HG02840 (cell line): ENCODE results near the gene CLMN.
"Not testable (repeated sequence)": the region's sequence is repeated elsewhere in the genome, so short reads cannot be mapped to it uniquely, and the experiment has no call there.

Source experiments
- ATAC-seq: cut with Tn5 transposase; IDR thresholded peaks from one replicate; pipeline ENCODE4 v1.9.1; 2021; ENCODE audit warnings: mild to moderate bottlenecking, moderate library complexity, moderate number of reproducible peaks; ENCODE audit not compliant: unreplicated experiment, low FRiP score

The CLMN gene

DNA sequence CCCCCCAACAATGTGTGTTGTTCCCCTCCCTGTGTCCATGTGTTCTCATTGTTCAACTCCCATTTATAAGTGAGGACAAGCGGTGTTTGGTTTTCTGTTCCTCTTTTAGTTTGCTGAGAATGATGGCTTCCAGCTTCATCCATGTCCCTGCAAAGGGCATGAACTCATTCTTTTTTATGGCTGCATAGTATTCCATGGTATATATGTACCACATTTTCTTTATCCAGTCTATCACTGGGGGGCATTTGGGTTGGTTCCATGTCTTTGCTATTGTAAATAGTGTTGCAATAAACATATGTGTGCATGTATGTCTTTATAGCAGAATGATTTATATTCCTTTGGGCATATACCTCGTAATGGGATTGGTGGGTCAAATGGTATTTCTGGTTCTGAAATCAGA, 118.0 kb downstream of the CLMN start:
- not testable (repeated sequence) for ATAC-seq

DNA sequence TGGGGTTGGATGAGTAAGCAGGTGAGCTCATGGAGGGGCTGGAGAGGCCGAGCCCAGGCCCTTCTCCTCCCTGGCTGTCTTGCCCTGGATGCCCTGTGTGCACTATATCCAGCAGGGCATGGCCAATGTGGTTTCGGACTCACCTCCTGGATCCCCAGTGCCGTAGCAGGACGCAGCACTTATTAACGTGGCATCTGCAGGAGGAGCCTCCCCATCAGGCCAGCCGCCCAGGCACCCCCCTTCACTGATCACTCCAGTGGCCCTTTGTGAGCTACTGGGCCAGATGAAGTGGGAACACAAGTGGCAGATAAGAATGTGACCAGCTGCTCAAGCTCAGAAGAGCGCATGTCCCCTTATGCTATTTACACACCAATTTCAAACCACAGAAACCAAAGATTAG, 119.3 kb downstream of the CLMN start:
- no peak for ATAC-seq

DNA sequence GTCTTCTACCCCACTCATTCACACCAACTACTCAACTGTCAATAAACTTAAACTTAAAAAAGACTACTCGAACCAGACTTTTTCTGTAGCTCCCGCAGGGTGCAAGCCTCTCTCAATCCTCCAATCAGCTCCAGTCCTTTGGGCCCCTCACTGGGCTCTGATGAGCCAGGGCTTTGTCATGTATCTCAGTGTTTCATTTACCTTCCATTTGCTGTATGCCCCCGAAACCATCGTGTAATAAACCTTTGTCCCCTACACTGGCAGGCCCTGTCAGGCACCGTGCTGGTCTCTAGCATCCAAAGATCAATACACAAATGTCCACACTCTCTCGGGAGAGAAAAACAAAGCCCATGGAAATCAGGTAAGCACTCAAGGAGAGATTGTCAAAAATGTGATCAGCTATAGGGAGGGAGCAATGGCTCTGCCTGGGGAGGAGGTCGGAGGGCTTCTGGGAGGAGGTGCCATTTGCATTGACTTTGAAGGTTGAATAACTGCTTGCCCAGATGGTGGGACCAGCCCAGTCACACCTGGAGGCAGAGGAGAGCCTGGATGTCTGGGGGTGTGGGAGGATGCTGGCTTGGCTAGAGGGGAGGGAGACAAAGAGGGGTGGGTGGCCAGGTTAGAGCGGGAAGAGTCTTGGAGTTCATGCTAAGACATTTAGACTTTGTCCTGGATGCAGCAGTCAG, 120.3 kb downstream of the CLMN start:
- no peak for ATAC-seq

DNA sequence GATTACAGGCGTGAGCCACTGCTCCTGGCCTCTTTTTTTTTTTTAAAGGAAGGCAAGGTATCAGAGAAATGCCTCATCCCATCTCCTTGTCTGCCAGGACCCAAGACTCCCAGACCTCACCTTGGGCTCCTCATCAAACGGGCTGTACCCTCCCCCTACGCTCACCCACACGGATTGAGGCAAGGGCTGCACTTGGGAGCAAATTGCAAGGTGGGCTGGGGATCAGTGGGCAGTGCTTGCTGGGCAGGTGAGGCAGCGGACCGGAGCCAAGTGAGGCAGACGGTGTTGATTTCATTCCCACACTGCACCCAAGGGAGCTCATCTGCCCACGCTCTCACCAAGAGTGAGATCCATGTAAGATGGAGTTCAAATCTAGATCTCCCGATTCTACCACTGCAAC, 121.4 kb downstream of the CLMN start:
- no peak for ATAC-seq

DNA sequence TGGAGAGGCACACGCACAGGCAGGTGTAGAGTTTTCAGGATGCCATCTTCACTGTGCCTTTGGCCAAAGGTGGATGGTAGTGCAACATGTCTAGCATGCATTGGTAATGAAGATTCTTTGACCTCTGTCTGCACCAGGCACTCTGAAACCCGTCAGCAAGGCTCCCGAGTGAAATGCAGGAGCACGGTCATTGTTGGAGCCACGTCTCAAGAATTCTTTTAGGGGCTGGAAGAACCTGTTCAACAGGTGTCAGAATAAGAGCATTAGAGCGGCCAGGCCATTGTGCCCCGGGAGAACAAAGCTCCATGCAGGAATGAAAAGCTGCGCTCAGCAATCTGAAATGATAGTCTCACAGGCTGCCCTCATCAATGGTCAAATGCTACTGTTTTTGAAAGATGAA, 122.2 kb downstream of the CLMN start:
- no peak for ATAC-seq

DNA sequence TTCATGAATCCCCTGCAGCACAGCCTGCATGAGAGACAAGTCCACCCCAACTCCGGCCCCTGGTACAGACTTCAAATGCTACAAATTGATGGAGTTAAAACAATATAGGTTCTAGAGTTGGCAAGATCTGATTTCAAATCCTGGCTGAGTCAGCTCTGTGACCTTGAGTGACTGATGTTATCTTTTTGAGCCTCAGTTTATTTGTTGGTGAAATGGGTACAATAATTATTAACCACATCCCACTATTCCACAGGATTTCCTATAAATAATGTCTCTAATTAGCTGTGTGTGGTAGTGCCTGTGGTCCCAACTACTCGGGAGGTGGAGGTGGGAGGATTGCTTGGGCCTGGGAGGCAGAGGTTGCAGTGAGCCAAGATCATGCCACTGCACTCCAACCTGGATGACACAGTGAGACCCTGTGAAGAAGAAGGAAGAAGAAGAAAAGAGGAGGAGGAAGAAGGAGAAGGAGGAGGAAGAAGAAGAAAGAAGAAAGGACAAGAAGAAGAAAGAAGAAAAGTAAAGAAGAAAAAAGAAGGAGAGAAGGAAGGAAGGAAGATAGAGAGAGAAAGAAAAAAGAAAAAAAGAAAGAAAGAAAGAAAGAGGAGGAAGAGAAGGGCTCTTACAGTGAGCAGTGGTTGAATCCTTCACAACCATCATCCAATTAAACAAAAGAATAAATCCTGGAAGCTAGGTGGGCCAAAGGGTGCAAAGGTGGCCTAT, 122.7 kb downstream of the CLMN start:
- no peak for ATAC-seq

DNA sequence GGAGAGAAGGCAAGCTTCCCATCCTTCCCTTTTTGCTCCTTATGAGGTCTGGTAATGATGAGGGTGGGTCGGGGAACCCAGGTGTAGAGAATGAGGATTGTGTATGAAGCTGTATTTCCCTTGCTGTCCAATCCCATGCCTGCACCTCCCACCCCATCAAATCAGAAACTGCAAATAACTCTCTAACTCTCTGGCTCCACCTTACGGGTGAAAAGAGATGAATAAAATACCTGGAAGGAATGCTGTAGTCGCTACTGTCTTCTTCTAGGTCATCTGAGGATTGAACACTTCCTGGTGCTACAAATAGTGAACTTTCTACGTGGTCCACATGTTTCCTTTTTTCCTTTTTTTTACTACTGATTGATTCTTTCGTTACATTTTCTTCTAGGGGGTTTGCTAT, 123.4 kb downstream of the CLMN start:
- ATAC-seq: no peak

DNA sequence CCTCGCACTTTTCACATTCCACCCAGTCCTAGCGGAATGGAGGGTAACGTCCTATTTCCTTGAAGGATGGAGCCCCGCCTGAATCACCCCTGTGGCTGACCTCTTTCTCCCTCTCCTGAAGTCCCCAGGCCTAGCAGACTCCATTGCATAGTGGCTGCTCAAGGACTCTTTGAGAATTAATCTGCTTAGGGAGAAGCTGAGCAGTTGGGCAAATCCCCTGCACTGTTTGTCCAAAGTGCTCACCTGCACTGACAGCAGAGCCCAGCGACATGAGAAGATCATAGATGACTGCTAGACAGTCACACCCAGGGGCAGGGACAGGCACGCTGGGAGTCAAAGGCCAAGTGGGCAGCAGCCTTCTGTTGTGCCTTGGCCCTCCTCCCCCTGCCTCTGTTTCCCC, 124.7 kb downstream of the CLMN start:
- ATAC-seq: no peak

DNA sequence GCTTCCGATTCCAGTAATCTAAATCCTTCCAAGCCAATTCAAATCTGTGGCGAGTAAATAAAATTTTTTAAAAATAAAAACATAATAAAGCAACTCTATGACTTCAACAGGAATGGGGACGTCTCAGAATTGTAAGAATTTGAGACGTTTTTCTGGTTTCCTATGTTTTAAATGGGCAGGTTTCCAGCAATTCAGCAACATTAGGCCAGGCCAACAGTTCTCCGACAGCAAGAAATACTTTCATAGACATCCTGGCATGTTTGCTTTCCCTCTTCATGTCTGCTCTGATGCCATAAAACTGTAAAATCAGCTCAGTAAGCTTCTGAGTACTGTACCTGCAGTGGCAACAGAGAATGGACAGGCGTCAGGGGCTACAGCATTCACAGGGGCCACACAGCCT, 126.6 kb downstream of the CLMN start:
- no peak for ATAC-seq

DNA sequence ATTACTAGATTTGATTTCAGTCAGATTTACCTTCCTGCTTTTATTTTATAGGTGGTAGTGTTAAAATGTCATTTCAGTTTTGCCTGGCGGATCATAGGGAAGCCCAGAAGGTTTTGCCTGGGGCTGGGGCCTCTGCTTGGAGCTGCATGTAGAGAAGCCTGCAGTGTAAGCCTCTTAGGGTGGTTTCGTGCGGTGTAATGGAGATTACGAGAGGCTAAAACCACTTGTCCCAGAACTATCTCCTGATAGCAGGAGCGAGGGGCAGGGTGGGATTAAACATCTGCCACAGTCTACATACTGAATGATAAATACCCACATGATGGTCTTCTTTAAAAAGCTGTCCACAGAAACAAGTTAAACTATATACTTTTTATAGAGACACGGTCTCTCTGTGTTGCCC, 127.4 kb downstream of the CLMN start:
- no peak for ATAC-seq

DNA sequence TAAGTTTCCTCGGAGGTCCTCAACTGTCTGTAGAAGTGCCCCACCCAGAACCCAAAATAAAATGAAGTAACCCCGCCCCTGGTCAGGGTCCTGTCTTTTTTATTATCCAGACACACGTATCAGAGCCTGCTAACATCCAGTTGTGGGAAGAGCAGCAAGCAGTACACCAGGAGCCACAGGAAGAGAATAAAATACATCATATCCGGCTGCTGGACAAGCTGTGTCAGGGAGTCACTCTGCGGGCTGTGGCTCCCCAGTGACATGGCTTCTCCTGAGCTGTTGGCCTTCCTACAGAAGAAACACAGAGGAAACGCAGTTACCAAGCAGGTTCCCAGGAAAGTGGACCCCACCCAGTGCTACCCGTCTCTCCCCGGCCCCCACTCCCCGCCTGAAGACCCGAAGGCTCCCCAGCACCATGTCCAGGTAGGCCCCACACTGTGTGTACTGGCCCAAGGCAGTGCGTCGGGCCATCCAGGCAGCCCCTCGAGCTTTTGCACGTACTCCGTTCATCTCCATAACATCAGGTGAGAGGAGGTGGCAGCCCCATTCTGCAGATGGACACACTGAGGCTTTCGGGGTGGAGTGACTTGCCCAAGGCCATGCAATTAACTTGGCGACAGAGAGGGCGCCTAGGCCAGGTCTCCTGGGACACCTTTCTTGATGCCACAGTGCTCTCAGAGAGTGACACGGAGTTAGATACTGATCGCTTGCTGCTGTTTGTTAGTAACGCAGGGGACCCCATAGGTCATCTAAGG, 128.1 kb downstream of the CLMN start:
- ATAC-seq: no peak

DNA sequence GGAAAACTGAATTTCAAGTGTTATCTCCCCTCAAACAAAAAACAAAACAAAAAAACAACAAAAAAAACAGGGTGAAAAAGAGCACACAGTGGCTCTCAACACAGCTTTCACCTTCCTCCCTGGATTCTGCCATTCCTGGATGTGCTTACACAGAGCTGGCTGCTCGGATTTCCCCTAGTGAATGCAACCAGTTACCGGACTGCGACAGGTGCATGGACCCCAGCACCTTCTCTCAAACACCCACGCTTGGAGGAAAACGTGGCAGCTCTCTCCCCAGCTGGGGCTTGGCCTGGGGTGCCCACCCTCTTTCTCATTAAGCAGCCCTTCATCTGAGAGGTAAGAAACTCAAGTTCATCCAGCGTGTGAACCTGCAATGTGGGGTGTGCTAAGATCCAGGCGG, 128.9 kb downstream of the CLMN start:
- no peak for ATAC-seq

DNA sequence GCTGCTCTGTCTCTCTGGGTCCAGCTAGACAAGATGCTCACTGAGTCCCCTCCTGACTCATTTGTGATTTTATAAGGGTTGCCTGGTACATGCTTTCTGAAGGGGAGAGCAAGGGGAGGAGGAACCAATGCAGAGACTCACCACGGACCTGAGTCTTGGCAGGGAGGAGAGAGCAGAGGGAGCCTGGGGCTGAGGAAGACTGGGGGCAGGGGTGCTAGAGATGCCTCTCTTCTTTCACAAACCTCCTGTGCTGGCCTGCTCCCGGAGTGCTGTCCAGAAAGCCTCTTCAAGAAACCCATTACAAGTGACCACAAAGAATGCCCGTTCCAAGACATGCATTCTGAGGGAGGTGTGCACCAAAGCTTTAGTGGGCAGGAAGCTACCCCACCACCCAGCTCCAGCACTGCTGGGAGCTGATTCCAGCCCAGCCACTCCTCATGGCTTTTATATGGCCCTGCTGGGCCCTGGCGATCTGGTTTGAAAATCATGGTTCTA, 129.3 kb downstream of the CLMN start:
- ATAC-seq: no peak

DNA sequence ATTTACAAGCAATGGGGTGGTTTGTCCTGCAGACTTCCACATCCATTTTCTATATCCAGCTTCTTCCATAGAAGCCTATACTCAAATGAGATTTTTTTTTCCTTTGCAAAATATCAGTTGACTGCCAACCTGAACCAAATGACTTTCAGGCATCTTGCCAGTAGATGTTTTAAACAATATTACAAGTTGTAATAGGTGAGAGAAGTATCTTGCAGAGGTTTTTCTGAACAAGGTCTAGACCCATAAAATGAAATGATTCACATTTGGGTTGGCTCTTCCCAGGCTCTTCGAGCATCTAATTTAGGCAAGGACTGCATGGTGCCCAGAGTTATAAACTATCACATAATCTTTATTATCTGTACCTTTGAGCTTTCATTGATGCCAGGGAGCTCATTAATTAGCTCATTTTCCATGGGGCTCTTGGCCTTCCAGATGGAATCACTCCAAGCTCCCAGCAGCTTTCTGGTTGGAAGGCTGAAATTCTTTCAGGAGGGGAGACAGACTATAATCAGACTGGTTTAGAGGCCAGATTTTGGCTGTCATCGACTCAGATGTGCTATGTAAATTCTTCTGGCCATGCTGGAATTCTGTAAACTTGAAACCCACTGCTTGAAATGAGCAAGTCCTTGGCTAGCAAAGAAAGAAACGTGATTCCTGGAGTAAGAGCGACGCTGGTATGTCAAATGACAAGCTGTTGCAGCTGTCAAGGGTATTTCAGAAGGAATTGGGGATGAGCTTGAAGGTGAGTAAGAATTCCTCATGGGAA, 130.2 kb downstream of the CLMN start:
- no peak for ATAC-seq

DNA sequence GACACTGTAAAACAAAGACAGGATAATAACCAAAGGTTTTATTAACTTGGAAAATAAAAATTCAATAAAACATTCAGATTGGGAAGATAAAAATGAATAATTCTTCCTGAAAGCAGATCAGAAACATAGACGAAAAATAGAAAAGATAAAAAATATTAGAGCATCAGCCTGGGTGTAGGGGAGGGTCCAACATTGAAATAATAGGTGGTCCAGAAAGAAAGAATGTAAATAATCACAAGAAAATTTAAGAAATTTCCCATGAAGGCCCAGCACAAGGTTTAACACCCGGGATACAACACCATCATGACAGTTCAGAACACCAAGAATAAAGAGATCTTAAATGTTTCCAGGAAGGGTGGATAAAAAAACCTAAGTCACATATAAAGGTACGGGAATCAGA, 131.3 kb downstream of the CLMN start:
- ATAC-seq: no peak

DNA sequence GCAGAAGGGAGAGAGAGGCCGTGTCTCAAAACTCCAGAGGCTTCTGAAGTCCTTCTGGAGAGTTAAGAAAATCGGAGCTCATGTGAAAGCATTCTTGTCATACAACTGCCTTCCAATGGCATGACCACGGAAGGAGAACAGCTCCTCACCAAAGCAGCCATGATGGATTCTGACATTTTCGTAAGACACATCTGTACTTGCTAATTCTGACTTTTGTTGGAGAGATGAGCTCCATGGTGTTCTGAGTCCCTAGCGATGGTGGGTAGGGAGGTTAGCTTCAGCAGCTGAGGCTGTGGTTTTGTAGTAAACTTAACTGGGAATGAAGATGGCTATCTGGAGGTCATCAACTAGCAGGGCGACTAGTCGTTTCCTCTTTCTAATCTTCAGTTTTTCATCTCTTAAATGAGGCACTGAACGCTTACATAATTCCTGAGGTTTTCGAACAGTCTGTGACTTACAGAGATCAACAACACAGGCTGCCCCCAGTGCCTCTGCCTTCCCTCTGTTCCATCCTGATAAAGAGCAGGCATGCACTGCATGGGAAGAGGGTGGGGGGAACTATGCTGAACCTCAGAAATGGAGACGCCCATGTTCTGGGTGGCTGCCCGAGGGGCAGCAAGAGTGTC, 133.8 kb downstream of the CLMN start:
- no peak for ATAC-seq

DNA sequence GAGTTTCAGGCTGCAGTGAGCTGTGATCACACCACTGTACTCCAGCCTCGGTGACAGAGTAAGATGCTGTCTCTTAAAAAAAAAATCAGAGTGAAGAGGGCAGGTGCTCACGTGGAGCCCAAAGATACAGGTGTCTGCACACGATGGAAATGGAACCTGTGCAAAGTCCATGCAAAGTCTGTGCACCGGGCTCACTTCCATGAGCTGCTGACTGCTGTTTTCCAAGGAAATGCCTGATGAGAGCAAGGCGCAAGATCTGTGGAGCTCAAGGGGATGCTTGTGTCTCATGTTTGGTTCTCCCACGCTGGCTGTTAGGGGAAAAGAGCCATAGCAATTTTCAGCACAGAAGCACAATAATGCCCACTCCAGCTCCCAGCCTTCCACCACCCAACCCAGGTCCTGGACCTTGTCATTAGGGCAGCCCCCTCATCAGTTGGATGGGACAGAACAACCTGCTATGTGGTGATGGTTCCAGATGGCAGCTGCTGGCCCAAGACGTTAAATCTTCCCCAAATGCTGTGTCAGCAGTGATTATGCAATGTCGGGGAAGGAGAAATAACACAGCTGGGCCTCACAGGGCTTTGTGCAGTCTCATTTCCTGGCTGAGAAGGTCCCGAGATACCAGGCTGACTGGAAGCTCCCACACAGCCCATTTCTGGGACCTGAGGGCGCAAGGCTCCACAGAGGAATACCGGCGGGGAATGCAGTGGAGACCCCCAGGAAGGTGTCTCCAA, 134.5 kb downstream of the CLMN start:
- no peak for ATAC-seq

DNA sequence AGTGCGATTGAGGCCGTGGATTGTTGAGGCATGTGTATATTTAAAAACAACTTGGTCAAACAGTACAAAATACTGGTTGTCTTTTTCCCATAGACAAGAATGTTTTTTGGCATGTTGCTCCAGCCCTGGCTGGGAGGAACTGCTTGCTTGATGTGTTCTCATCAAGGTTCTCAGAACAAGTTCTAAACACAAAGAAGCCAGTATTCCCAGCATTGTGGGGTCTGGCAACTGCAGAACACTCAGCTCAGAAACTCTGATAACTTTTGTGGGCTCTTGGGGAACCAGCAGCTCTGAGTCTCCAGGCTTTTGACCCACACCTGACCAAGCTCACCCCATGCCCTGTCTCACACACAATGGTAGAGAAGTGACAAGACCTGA, 135.3 kb downstream of the CLMN start:
- no peak for ATAC-seq

DNA sequence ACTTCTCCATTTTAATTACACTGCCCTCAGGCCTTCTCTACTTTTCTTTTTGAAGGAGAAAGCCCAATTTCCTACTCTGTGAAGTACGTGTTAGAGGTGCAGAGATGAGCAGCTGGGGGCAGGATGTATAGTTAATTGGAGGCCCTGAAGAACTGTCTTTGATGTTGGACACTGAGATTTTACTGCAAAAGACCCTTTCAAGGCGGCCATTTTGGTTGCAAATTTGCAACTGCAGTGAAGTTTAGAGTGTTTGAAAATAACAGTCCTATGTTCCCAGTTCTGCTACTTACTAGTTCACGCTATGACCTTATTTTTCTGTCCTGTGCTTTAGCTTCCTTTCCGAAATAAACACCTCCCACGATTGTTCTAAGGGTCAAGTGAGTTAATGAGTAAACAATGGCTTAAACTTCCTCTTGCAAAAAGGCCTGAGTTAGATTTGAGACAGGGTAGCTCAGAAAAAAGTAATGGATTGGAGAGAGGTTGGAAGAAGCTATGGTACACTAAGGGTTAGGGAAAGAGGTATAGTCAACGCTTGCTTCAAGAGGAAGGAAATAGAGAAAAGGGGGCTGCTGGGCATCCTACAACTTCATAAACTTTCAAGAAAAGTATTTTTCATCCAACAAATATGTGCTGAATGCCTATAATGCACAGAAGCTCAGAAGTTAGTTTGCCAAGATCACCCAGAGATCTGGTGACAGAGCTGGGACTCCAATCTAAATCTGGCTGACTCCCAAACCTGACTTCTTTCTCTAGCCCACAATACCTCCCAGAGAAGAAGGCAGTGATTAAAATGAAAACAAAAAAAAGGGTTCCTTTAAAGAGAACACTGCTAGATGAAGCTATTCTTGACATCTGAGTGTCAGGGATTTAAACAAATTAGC, 135.9 kb downstream of the CLMN start:
- ATAC-seq: no peak
